Neural cell (in vitro differentiated cells): ENCODE measurements around the gene POT1.
"Not testable (repeated sequence)": the region's sequence is repeated elsewhere in the genome, so short reads cannot be mapped to it uniquely, and the experiment has no call there.

ENCODE experiments used
- CTCF ChIP-seq: fragments of 450-650 bp; IDR thresholded peaks from 2 replicates; pipeline ENCODE4 v1.5.1; 2014; ENCODE audit warnings: antibody characterized with exemption, mild to moderate bottlenecking, moderate library complexity; ENCODE audit not compliant: poor library complexity, severe bottlenecking
- EP300 ChIP-seq: fragments of 450-650 bp; conservative IDR thresholded peaks from 2 replicates; pipeline ENCODE4 v1.6.1; 2014; ENCODE audit warnings: antibody characterized with exemption, mild to moderate bottlenecking, moderate library complexity; ENCODE audit not compliant: poor library complexity, severe bottlenecking
- EZH2 ChIP-seq: fragments of 200-600, 300-800 bp; shearing (Covaris generic), sonication (generic); IDR thresholded peaks from 2 replicates; pipeline ENCODE4 v1.6.1; 2014; ENCODE audit warnings: antibody characterized with exemption, low read length, borderline replicate concordance, mild to moderate bottlenecking; ENCODE audit not compliant: insufficient read depth, poor library complexity, severe bottlenecking
- MXI1 ChIP-seq: fragments of 450-650 bp; conservative IDR thresholded peaks from 2 replicates; pipeline ENCODE4 v1.6.1; 2014; ENCODE audit warnings: antibody characterized with exemption, mild to moderate bottlenecking; ENCODE audit not compliant: poor library complexity, severe bottlenecking
- POLR2AphosphoS5 ChIP-seq: IDR thresholded peaks from 2 replicates; pipeline ENCODE4 v1.6.1; 2012
- RAD21 ChIP-seq: fragments of 450-650 bp; conservative IDR thresholded peaks from 2 replicates; pipeline ENCODE4 v1.6.1; 2014; ENCODE audit warnings: antibody characterized with exemption, mild to moderate bottlenecking, moderate library complexity
- REST ChIP-seq: IDR thresholded peaks from 2 replicates; pipeline ENCODE4 v1.6.1; 2012; ENCODE audit warnings: borderline replicate concordance
- SMC3 ChIP-seq: fragments of 450-650 bp; conservative IDR thresholded peaks from 2 replicates; pipeline ENCODE4 v1.6.1; 2014; ENCODE audit warnings: antibody characterized with exemption, mild to moderate bottlenecking, moderate library complexity; ENCODE audit not compliant: poor library complexity
- TAF1 ChIP-seq: IDR thresholded peaks from 2 replicates; pipeline ENCODE4 v1.6.1; 2012; ENCODE audit warnings: low read depth

- TF ChIP-seq EP300, POLR2AphosphoS5, CTCF, EZH2, REST, MXI1, TAF1, SMC3, RAD21: not testable (repeated sequence)
Measured at GRCh38 chr7:124975131-124975530, 45.5 kb upstream of the POT1 start.
